K562 (cell line): ENCODE measurements around the gene GAD1. TPM values are rescaled to one million over a fixed set of nuclear protein-coding genes. Genes with fewer than 3 reads are reported as not detected.

ENCODE experiments used
- ATAC-seq: fragments of 200-7000 bp; cut with Tn5 transposase; 3 replicates; pipeline ENCODE4 v1.9.1; 2020; ENCODE audit warnings: moderate library complexity
- BruUV-seq: library from RNA; stranded (reverse); fragments of 400-500 nt; replicated peaks from 2 replicates; lab custom pipeline; 2021; lab: Mats Ljungman, UMichigan
- CTCF ChIA-PET: fragments of 300-600 bp; formaldehyde crosslinking; extraction: SDS; loops from one replicate; lab custom pipeline; 2021; ENCODE audit warnings: low intra/inter-chr PET ratio; lab: Yijun Ruan, JAX
- POLR2A ChIA-PET: fragments of 300-600, 350-650 bp; sonication (Branson Sonifier 250); formaldehyde crosslinking; extraction: SDS; loops from one replicate; lab custom pipeline; 2021; ENCODE audit warnings: antibody characterized with exemption, inconsistent platforms; lab: Yijun Ruan, JAX
- DNase-seq, 4 experiments: peaks; one replicate each; pipeline versions ENCODE4 v3.0.0 to v3.0.0-alpha.2; 2011 to 2018; ENCODE audit warnings: low spot score in 3 of 4, mixed read lengths in 3 of 4; ENCODE audit errors: extremely low read depth in 1 of 4
- FAIRE-seq: peaks from 2 replicates; lab custom pipeline; 2011; peaks lifted over from hg19 to GRCh38; lab: Jason Lieb, UNC
- H2AFZ ChIP-seq: 2 replicates; pipeline ENCODE4 v1.6.0; 2011; ENCODE audit warnings: low read depth, low read length, control low read depth, inconsistent platforms
- H3K27ac ChIP-seq: fragments of 200-600 bp; 3 replicates; pipeline ENCODE4 v1.8.0; 2011; ENCODE audit warnings: low read depth, mild to moderate bottlenecking, control low read depth, inconsistent platforms, low read length, moderate library complexity, mixed read lengths; ENCODE audit errors: extremely low read depth
- H3K27me3 ChIP-seq, 2 experiments: fragments of 300-600 bp in 1 of 2; 2 replicates in 1 of 2; 3 replicates in 1 of 2; pipeline versions ENCODE4 v1.6.0 to v1.8.0; 2011; ENCODE audit warnings: inconsistent platforms in 2 of 2, low read length in 2 of 2, mild to moderate bottlenecking in 1 of 2, mixed read lengths in 1 of 2, moderate library complexity in 1 of 2; ENCODE audit not compliant: control insufficient read depth in 2 of 2, insufficient read depth in 2 of 2
- H3K36me3 ChIP-seq: fragments of 300-600 bp; 3 replicates; pipeline ENCODE4 v1.8.0; 2011; ENCODE audit warnings: mild to moderate bottlenecking, low read length, inconsistent platforms; ENCODE audit not compliant: control insufficient read depth, insufficient read depth
- H3K4me1 ChIP-seq, 2 experiments: fragments of 200-600 bp in 1 of 2; replicated peaks in 1 of 2; 2 replicates in 1 of 2; 3 replicates in 1 of 2; pipeline versions ENCODE4 v1.5.1 to v1.8.0; 2011; ENCODE audit warnings: inconsistent platforms in 2 of 2, low read length in 2 of 2, mild to moderate bottlenecking in 1 of 2, mixed read lengths in 1 of 2, moderate library complexity in 1 of 2; ENCODE audit not compliant: control insufficient read depth in 2 of 2, insufficient read depth in 2 of 2
- H3K4me2 ChIP-seq: 2 replicates; pipeline ENCODE4 v1.6.1; 2011; ENCODE audit warnings: low read length, control low read depth, inconsistent platforms, mixed read lengths; ENCODE audit not compliant: insufficient read depth
- H3K4me3 ChIP-seq: fragments of 200-600 bp; sonication (generic), shearing (Covaris generic); 2 replicates; pipeline ENCODE4 v1.5.1; 2016; ENCODE audit warnings: control low read depth, inconsistent platforms
- H3K79me2 ChIP-seq: fragments of 200-600 bp; 3 replicates; pipeline ENCODE4 v1.8.0; 2011; ENCODE audit warnings: low read length, inconsistent platforms; ENCODE audit not compliant: control insufficient read depth, insufficient read depth
- H3K9ac ChIP-seq, 2 experiments: 2 replicates each; pipeline versions ENCODE4 v1.6.0 to v1.6.1; 2011; ENCODE audit warnings: low read depth in 2 of 2, low read length in 2 of 2, control low read depth in 1 of 2, inconsistent platforms in 1 of 2, mild to moderate bottlenecking in 1 of 2, mixed read lengths in 1 of 2; ENCODE audit not compliant: insufficient read depth in 1 of 2
- H3K9me1 ChIP-seq: one replicate; pipeline ENCODE4 v1.6.0; 2011; ENCODE audit warnings: inconsistent platforms, mild to moderate bottlenecking, low read length, moderate library complexity; ENCODE audit not compliant: control insufficient read depth, insufficient read depth
- H3K9me3 ChIP-seq: replicated peaks from 2 replicates; pipeline ENCODE4 v1.5.1; 2011; ENCODE audit warnings: low read depth, low read length, inconsistent platforms; ENCODE audit not compliant: control insufficient read depth, insufficient read depth
- H4K20me1 ChIP-seq: replicated peaks from 2 replicates; pipeline ENCODE4 v1.6.1; 2011; ENCODE audit warnings: low read length, inconsistent platforms, mixed read lengths; ENCODE audit not compliant: control insufficient read depth, insufficient read depth
- C11orf30 ChIP-seq: fragments of 450-650 bp; IDR thresholded peaks from 2 replicates; pipeline ENCODE4 v1.6.1; 2016; ENCODE audit warnings: low read depth, mild to moderate bottlenecking
- CHD4 ChIP-seq: fragments of 200-600 bp; sonication (generic); IDR thresholded peaks from 3 replicates; pipeline ENCODE4 v1.6.1; 2012; ENCODE audit warnings: low read depth, mild to moderate bottlenecking, mixed read lengths, low read length, inconsistent platforms; ENCODE audit not compliant: insufficient read depth, insufficient replicate concordance, poor library complexity, severe bottlenecking
- DIDO1 ChIP-seq: fragments of 450-650 bp; IDR thresholded peaks from 2 replicates; pipeline ENCODE4 v1.6.1; 2016; ENCODE audit warnings: low read depth, missing biosample characterization, missing genetic modification characterization
- FOS ChIP-seq: IDR thresholded peaks from 3 replicates; pipeline ENCODE4 v1.6.1; 2011; ENCODE audit not compliant: insufficient read length; ENCODE audit errors: extremely low read depth
- HDAC8 ChIP-seq: fragments of 450-650 bp; IDR thresholded peaks from 2 replicates; pipeline ENCODE4 v1.6.1; 2016; ENCODE audit warnings: mild to moderate bottlenecking, missing genetic modification characterization, moderate library complexity, missing compliant biosample characterization
- JUND ChIP-seq, 2 experiments: IDR thresholded peaks; 2 replicates in 1 of 2; 3 replicates in 1 of 2; pipeline ENCODE4 v1.6.1; 2011; ENCODE audit warnings: borderline replicate concordance in 2 of 2, low read depth in 2 of 2, low read length in 2 of 2, improper control_type of control experiment in 1 of 2, missing biosample characterization in 1 of 2, missing genetic modification characterization in 1 of 2, missing genetic modification reagents in 1 of 2
- MAFF ChIP-seq: IDR thresholded peaks from 2 replicates; pipeline ENCODE4 v1.6.1; 2012; ENCODE audit warnings: low read length, improper control_type of control experiment
- MAFK ChIP-seq: IDR thresholded peaks from 2 replicates; pipeline ENCODE4 v1.6.1; 2011; ENCODE audit warnings: low read length, improper control_type of control experiment
- NFE2L1 ChIP-seq: fragments of 450-650 bp; IDR thresholded peaks from 2 replicates; pipeline ENCODE4 v1.6.1; 2016; ENCODE audit warnings: missing genetic modification characterization, low read depth, mild to moderate bottlenecking, missing compliant biosample characterization, moderate library complexity, borderline replicate concordance
- PHF20 ChIP-seq: fragments of 450-650 bp; IDR thresholded peaks from 2 replicates; pipeline ENCODE4 v1.6.1; 2018; ENCODE audit not compliant: partially characterized antibody
- POLR2G ChIP-seq: fragments of 200-400 bp; formaldehyde crosslinking; IDR thresholded peaks from 2 replicates; pipeline ENCODE4 v1.6.1; 2017; ENCODE audit warnings: low read depth, mild to moderate bottlenecking, antibody characterized with exemption, low read length, moderate library complexity
- TAF9B ChIP-seq: fragments of 450-650 bp; IDR thresholded peaks from 2 replicates; pipeline ENCODE4 v1.6.1; 2018; ENCODE audit warnings: mild to moderate bottlenecking; ENCODE audit not compliant: partially characterized antibody
- TCF15 ChIP-seq: fragments of 250-450 bp; sonication (Bioruptor Pico); IDR thresholded peaks from 2 replicates; pipeline ENCODE4 v1.8.0; 2022; ENCODE audit warnings: moderate library complexity, mild to moderate bottlenecking, inconsistent platforms
- TEAD1 ChIP-seq, 2 experiments: fragments of 450-650 bp in 1 of 2; sonication (generic) in 1 of 2; formaldehyde crosslinking; IDR thresholded peaks; 2 replicates each; pipeline versions ENCODE4 v1.4.0 to v1.8.0; 2020 to 2022; ENCODE audit warnings: mild to moderate bottlenecking in 2 of 2, missing genetic modification reagents in 1 of 2
- ZBTB1 ChIP-seq: sonication (generic); formaldehyde crosslinking; IDR thresholded peaks from 2 replicates; pipeline ENCODE4 v1.8.1; 2023; ENCODE audit warnings: missing genetic modification reagents, low read depth, mild to moderate bottlenecking, borderline replicate concordance
- ZBTB9 ChIP-seq: fragments of 450-650 bp; formaldehyde crosslinking; IDR thresholded peaks from 2 replicates; pipeline ENCODE4 v1.4.0; 2020; ENCODE audit warnings: mild to moderate bottlenecking, moderate library complexity
- ZNF316 ChIP-seq: fragments of 450-650 bp; IDR thresholded peaks from 2 replicates; pipeline ENCODE4 v1.6.1; 2016
- ZNF445 ChIP-seq: fragments of 250-450 bp; sonication (Bioruptor Pico); IDR thresholded peaks from 2 replicates; pipeline ENCODE4 v1.4.0; 2020; ENCODE audit warnings: low read depth, mild to moderate bottlenecking, moderate library complexity
- ZNF778 ChIP-seq: fragments of 450-650 bp; formaldehyde crosslinking; IDR thresholded peaks from 2 replicates; pipeline ENCODE4 v1.4.0; 2020; ENCODE audit warnings: mild to moderate bottlenecking, moderate library complexity
- in situ Hi-C: fragments of 300-500 bp; cut with MboI; formaldehyde crosslinking; loops from 4 replicates; pipeline ENCODE4 v1.15.0; 2018; ENCODE audit warnings: inconsistent platforms, mixed read lengths
- intact Hi-C: fragments of 100-400 bp; cut with micrococcal nuclease; formaldehyde crosslinking; loops from 2 replicates; pipeline ENCODE4 v1.14.2; 2022
- polyA plus RNA-seq, 8 experiments: library from polyadenylated mRNA; depleted of rRNA in 4 of 8; stranded (reverse) in 5 of 8; unstranded in 3 of 8; fragments of >200 nt; fragmentation: Nextera tagmentation in 2 of 8; fragmentation: Illumina TruSeq in 1 of 8; extraction: Ambion mirVana in 2 of 8; extraction: Trizol in 1 of 8; gene quantifications; 2 replicates each; pipeline versions ENCODE4 v1.2.1 to v1.2.3, GENCODE V29; 2011 to 2014; ENCODE audit warnings: inconsistent platforms in 1 of 8, missing spikeins in 1 of 8
- total RNA-seq, 7 experiments: library from RNA; depleted of rRNA in 6 of 7; stranded (reverse); fragments of >200 nt in 6 of 7; fragmentation: Illumina TruSeq in 2 of 7; extraction: Trizol in 2 of 7; gene quantifications; 2 replicates each; pipeline versions ENCODE4 v1.2.1 to v1.2.3, GENCODE V29; 2011 to 2021; ENCODE audit warnings: low replicate concordance in 1 of 7
- TF ChIP-seq, protein P1 (sequence below): sonication (generic); formaldehyde crosslinking; IDR thresholded peaks from 2 replicates; pipeline ENCODE4 v1.8.1; 2023; ENCODE audit warnings: mild to moderate bottlenecking, missing genetic modification reagents

GAD1 gene
- total and polyA plus RNA-seq, 9 of the 15 experiments (the other 6 are each of a cell fraction or from before 2014, with no cell fraction given) = 2.7 to 29.1 (median 15.7) TPM

DNA sequence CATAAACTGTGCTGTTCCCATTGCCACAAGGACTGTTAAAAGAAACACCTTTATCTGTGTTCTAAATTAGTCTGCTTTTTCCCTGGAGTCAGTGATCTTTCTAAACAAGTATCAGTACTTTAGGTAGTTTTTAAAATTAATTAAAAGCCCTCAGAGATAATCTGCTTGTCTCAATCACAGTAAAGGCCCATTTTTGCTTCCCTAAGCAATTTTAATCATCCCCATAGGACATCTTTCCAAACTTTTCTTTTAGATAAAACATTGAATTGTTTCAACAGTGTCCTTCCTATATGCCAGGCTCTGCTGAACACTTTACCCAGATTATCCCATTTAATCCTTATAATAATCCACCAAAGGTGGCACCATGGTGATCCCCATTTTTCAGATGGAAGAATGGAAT, 42.6 kb upstream of the GAD1 start:
- peaks cover 29% of the 10 kb centered on the region for H3K79me2 ChIP-seq
- in situ Hi-C loops (no loop called here), intact Hi-C loops (no loop called here)
- POLR2A ChIA-PET = interaction anchor here (1.0 kb wide), 1 partner anchor 9 kb away, joined by 4 read pairs; no protein-coding TSS in a partner anchor
- FAIRE-seq = no peak
- no TSS peak for BruUV-seq
- H3K27me3 ChIP-seq = no peaks in the 10 kb centered on the region
- no peaks in the 10 kb centered on the region for H3K36me3 ChIP-seq
- H3K27ac ChIP-seq = no peak overlapping the region
- no peak for DNase-seq
- no peaks in the 10 kb centered on the region for H3K9me3 ChIP-seq
- no peak overlapping the region for H3K4me2 ChIP-seq
- H3K9me1 ChIP-seq = no peaks in the 10 kb centered on the region
- CTCF ChIA-PET = no interaction called here
- no peak for ATAC-seq
- peaks cover 7 to 24% of the 10 kb centered on the region in 2 experiments for H3K4me1 ChIP-seq
- no peak overlapping the region for H2AFZ ChIP-seq
- no peak overlapping the region for H3K9ac ChIP-seq
- H4K20me1 ChIP-seq = no peaks in the 10 kb centered on the region
- no peak overlapping the region for H3K4me3 ChIP-seq
- TF ChIP-seq PHF20 = no peak
- no peak for TF ChIP-seq HDAC8 (tag)
- no peak for TF ChIP-seq POLR2G
- TF ChIP-seq FOS = no peak
- no peak for TF ChIP-seq TAF9B
- TF ChIP-seq ZNF316 = peak; percentile 85
- TF ChIP-seq ZBTB9 (CRISPR knock-in tag) = 0 out of 2 replicates have a peak, but pooled peaks have one; percentile 26
- TF ChIP-seq NFE2L1 (tag) = no peak
- no peak for TF ChIP-seq ZNF445 (CRISPR knock-in tag)
- TF ChIP-seq, protein P1, sequence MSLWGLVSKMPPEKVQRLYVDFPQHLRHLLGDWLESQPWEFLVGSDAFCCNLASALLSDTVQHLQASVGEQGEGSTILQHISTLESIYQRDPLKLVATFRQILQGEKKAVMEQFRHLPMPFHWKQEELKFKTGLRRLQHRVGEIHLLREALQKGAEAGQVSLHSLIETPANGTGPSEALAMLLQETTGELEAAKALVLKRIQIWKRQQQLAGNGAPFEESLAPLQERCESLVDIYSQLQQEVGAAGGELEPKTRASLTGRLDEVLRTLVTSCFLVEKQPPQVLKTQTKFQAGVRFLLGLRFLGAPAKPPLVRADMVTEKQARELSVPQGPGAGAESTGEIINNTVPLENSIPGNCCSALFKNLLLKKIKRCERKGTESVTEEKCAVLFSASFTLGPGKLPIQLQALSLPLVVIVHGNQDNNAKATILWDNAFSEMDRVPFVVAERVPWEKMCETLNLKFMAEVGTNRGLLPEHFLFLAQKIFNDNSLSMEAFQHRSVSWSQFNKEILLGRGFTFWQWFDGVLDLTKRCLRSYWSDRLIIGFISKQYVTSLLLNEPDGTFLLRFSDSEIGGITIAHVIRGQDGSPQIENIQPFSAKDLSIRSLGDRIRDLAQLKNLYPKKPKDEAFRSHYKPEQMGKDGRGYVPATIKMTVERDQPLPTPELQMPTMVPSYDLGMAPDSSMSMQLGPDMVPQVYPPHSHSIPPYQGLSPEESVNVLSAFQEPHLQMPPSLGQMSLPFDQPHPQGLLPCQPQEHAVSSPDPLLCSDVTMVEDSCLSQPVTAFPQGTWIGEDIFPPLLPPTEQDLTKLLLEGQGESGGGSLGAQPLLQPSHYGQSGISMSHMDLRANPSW = no peak
- peak; percentile 89 for TF ChIP-seq MAFK
- no peak for TF ChIP-seq ZBTB1 (CRISPR knock-in tag)
- TF ChIP-seq TCF15 (CRISPR knock-in tag) = no peak
- no peak for TF ChIP-seq TEAD1 (CRISPR knock-in tag; IDR thresholded peaks at IDR 0.05)
- peak; percentile 72 for TF ChIP-seq C11orf30
- no peak for TF ChIP-seq DIDO1 (tag)
- no peak for TF ChIP-seq JUND (IDR thresholded peaks at IDR 0.05; ENCODE audit: borderline replicate concordance, low read depth, low read length)
- TF ChIP-seq JUND (tag; IDR thresholded peaks at IDR 0.05; ENCODE audit: borderline replicate concordance, low read depth, low read length) = no peak
- no peak for TF ChIP-seq ZNF778 (CRISPR knock-in tag)
- no peak for TF ChIP-seq CHD4
- peak; percentile 84 for TF ChIP-seq MAFF
